HG03442 (cell line): ENCODE results near the gene RYR2.
"Not testable (repeated sequence)": the region's sequence is repeated elsewhere in the genome, so short reads cannot be mapped to it uniquely, and the experiment has no call there.

Experiments used
- ATAC-seq: cut with Tn5 transposase; IDR thresholded peaks from one replicate; pipeline ENCODE4 v1.9.1; 2021; ENCODE audit warnings: mild to moderate bottlenecking, moderate library complexity; ENCODE audit not compliant: unreplicated experiment

Gene RYR2

GRCh38 chr1:237318748-237319147 is 276.8 kb downstream of the RYR2 start:
- no peak for ATAC-seq

- no peak for ATAC-seq
Measured at GRCh38 chr1:237320890-237321289, 278.9 kb downstream of the RYR2 start.

GRCh38 chr1:237324226-237324625 is 282.2 kb downstream of the RYR2 start:
- no peak for ATAC-seq

GRCh38 chr1:237327061-237327460 is 285.1 kb downstream of the RYR2 start:
- ATAC-seq, result no peak

GRCh38 chr1:237340892-237341291 is 298.9 kb downstream of the RYR2 start:
- ATAC-seq, result no peak

GRCh38 chr1:237341391-237341790 is 299.4 kb downstream of the RYR2 start:
- no peak for ATAC-seq

GRCh38 chr1:237342730-237343129 is 300.7 kb downstream of the RYR2 start:
- no peak for ATAC-seq

GRCh38 chr1:237352747-237353146 is 310.8 kb downstream of the RYR2 start:
- ATAC-seq, result no peak

GRCh38 chr1:237353918-237354317 is 311.9 kb downstream of the RYR2 start:
- ATAC-seq, result no peak

- ATAC-seq, result no peak
Measured at GRCh38 chr1:237355022-237355421, 313.0 kb downstream of the RYR2 start.

- ATAC-seq, result no peak
Measured at GRCh38 chr1:237358555-237358954, 316.6 kb downstream of the RYR2 start.

GRCh38 chr1:237367758-237368157 is 325.8 kb downstream of the RYR2 start:
- ATAC-seq, result no peak

GRCh38 chr1:237371477-237371876 is 329.5 kb downstream of the RYR2 start:
- not testable (repeated sequence) for ATAC-seq

GRCh38 chr1:237383791-237384190 is 341.8 kb downstream of the RYR2 start:
- ATAC-seq, result no peak

GRCh38 chr1:237384213-237384612 is 342.2 kb downstream of the RYR2 start:
- ATAC-seq, result no peak

GRCh38 chr1:237386362-237387143 is 344.6 kb downstream of the RYR2 start:
- no peak for ATAC-seq

GRCh38 chr1:237387144-237387505 is 345.1 kb downstream of the RYR2 start:
- no peak for ATAC-seq

GRCh38 chr1:237390823-237391222 is 348.8 kb downstream of the RYR2 start:
- no peak for ATAC-seq

- ATAC-seq, result no peak
Measured at GRCh38 chr1:237393632-237394031, 351.6 kb downstream of the RYR2 start.

- ATAC-seq, result no peak
Measured at GRCh38 chr1:237394281-237394680, 352.3 kb downstream of the RYR2 start.

GRCh38 chr1:237396426-237396825 is 354.4 kb downstream of the RYR2 start:
- no peak for ATAC-seq

GRCh38 chr1:237398751-237399150 is 356.8 kb downstream of the RYR2 start:
- no peak for ATAC-seq

GRCh38 chr1:237405912-237406311 is 363.9 kb downstream of the RYR2 start:
- ATAC-seq, result no peak
